NCI-H2029 treated with DMSO at 0.1 percent for 48 hours (cell line): ENCODE results near the gene MRPS35.
A peak's percentile ranks its signal among the peaks of the same experiment; 100 is the strongest.

ENCODE experiments used
- DNase-seq: peaks from one replicate; lab custom pipeline; 2025; lab: John Stamatoyannopoulos, UW

Gene MRPS35

DNA sequence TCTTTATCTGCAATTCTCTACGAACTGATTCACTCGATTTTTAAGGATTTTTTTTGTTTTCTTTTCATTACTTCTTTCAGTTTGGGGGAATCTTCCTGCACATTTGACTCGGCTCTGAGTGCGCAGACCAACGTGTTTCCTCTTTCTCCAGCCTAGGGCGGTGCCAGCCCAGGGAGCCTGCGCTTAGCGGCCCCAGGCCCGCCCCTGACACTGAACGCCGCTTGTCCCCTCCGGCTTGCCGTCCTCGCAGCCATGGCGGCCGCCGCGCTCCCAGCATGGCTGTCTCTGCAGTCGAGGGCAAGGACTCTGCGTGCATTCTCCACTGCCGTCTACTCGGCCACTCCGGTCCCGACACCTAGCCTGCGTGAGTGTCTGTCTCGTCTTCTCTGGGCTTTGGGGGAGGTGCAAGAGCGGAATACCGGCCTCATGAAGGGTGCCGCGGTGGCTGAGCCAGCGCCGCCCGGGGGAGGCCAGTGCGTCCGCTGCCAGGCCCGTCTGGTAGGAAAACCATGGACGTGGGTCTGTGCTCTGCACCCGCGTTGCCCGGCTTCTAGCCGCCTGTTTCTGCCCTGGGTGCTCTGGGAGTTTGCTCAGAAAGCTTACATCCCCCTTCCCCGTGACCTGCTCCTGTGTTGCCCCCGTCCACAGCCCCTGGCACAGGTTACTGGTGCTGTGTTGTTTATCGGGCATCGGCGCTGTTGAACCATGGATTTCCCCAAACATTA is at the start of gene MRPS35:
MRPS35 (plus strand) TSS at position 241 of the 725 bp plus-strand sequence; CDS start at position 253, 12 bp downstream.
- peak; percentile 63 for DNase-seq

DNA sequence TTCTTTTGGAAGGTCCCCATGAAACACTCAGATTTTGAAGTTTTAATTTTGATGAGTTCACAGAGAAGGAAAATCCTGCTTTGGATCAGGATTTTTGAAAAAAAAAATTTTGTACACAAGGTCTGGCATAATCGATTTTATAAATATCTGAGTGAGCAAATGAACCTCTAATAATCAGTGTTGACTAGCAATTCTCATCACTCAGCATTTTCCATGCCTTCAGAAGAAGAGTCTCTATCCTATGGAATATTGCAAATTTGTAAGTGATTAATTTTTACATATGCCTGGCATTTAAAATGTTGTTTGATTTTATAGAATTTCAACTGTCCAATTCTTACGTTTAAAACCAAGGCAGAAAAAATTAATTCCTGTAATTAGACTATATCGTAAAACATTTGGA is 44.9 kb upstream of the MRPS35 start:
- DNase-seq, result no peak

DNA sequence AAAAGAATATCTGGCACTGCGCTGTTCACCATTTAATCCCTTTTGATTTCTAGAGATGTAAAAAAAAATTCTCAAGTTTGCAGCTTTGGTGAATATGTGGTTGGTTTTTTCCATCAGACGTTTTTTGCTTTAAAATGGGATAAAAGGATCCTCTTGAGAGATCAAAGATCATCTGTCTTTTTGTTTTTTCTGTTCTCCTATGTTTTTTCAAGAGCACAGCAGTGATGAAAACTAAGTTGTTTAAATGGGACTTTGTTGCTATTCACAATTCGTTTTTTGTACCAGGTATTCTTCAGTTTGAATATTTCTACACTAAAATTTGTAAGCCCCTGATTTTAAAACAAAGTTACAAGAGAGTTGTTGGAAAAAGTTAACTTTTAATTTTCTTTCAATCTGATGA is 44.1 kb upstream of the MRPS35 start:
- DNase-seq, result no peak

DNA sequence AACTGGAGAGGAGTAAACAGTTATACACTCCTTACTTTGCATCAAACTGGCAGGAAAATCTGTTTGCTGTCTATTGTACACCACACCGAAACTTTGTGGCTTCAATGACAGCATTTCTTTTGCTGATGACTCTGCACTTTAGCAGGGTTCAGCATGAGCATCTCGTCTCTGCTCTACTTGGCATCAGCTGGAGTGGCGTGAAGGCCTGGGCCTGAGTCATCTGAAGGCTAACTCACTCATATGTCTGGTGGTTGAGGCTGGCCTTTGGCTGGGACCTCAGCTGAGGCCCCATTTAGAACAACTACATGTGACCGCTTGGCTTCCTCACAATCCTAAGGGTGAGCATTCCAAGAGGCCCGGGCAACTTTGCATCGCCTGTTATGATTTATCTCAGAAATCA is 43.1 kb upstream of the MRPS35 start:
- DNase-seq, result no peak

DNA sequence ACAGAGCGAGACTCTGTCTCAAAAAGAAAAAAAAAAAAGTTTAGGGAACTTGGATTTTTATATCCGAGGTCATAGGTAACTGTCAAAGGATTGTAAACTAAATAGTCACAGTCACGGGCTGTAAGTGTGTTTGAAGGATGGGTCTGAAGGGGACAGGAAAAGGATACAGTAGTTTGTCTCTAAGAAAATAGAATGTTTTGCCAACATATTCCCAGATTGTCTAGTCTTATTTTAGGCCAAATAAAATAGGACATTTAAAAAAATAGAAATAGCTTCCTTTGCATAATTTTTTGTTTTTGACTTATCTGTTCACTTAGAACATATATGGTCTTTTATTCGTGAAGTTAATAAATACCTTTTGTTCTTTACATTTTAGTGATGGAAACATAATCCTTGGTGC is 38.6 kb upstream of the MRPS35 start:
- DNase-seq, result no peak

DNA sequence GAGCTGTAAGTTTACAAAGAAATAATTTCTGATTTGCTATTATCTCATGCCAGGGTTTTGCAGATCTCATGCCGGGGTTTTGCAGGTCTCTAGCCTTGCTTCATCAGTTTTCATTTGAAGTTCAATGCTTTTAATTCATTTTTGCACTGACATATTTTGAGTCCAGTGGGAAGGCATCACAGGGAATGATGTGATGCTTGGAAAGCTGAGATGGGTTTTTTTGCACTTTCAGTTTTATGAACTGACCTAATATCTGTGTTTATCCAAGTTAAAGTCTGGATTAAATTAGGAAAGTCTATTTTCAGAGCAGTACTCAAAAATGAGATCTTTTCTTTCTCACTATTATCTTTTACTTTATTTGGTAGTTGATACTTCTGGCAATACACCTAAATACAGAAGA is 38.0 kb upstream of the MRPS35 start:
- no peak for DNase-seq

DNA sequence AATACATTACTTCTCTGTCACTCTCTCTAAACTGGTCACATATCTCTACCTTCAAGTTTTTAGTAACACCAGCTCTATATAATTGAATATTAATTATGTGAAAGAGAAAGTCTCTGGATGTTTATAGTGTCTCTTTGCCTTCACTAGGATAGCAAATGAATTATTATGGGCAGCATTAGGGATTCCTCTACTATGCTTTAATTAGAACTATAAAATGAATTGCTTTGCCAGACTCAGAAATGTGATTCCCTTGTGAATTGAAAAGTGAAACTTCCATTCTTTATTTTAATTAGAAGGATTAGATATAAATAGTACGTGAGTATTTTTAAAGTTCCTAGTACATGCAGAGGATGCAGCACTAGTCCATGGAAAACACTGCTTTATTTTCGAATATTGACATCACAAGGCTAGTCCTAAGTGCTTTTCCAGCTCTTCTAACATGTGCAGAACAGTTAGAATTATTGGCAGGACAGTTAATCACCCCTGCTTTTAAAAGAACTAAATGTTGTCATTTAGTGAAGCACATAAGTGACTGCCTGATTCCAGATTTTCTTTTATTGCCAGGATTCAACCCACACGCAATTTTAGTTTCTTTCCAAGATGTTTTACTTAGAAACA is 37.4 kb upstream of the MRPS35 start:
- DNase-seq, result no peak

DNA sequence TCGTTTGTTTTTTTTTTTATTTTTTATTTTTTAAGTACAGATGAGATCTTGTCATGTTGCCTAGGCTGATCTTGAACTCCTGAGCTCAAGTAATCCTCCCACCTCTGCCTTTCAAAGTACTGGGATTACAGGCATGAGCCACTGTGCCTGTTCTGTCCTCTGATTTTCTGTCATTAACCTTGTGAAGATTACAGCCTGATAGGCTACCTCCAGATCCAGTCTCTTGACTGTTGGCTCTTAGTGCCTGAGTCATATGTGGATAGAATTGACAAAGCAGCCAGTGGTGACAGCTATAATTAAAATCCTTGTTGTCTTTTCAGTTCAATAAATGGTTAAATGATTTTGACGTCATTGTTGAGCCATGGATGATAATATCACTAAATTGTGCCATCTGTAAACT is 35.6 kb upstream of the MRPS35 start:
- no peak for DNase-seq

DNA sequence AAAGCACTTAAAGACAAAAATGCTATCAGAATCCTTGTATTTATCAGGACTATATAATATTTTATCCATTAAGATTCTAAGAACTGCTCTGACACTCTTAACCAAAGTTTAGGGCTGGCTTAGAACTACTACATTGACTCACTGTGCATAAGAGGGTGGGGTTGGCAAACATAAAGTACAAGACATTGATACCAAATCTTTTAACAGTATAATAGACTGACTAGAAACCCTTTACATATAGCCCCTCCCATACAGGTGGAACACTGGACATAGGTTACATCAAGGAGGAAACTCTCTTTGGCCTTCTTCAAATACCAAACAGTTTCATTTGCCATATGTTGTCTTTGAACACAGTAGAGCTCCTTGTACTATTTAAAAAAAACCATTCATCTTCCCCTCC is 30.0 kb upstream of the MRPS35 start:
- DNase-seq, result no peak

DNA sequence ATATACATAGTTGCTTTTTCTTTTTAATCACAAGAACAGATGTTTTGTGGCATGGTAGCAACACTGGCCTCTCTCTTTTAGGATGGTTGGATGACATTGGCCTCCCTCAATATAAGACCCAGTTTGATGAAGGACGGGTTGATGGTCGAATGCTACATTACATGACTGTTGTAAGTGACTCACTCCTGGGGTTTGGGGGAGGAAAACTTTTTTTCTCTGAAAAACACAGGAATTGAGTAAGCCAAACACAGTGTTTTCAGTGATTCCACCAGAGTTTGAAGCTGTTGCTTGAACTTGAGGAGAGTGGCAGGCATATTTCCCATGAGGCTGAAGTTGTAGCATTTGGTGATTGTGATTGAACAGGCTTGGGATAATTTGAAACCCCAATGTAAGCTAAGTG is 28.1 kb upstream of the MRPS35 start:
- DNase-seq, result no peak

DNA sequence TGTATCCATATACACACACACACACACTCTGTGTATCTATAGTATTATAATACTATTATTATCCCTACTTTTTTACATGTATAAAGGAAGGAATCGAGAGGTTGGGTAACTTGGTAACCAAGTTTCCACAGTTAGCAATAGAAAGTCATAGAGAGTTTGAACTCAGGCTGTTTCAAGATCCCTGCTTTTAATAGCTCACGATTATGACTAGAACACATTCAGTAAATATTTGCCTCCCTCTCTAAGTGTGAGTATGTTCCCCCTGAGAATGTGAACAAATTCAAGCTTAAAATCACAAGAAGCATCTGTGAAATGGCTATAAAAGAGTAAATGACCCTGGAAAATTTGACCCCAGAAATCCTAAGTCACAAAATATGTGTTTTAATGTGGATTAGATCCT is 25.4 kb upstream of the MRPS35 start:
- no peak for DNase-seq

DNA sequence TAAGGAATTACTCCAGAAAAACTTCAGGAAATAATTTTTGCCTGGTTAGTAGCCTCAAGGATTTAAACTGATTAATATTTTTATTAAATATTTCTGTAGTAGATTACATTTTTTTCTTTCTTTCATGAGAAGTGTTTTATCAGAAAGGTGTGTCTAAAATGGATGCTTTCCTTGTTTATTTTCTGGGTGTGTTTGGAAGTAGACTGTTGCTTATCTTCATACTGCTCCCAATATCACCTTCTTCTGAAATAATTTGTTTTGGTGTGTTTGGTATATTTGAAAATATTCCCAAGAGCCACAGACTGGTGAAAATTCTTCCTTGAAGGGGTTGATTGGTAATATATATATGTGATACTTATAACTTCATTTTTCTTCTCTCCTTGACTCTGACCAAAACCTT is 24.5 kb upstream of the MRPS35 start:
- DNase-seq, result no peak

DNA sequence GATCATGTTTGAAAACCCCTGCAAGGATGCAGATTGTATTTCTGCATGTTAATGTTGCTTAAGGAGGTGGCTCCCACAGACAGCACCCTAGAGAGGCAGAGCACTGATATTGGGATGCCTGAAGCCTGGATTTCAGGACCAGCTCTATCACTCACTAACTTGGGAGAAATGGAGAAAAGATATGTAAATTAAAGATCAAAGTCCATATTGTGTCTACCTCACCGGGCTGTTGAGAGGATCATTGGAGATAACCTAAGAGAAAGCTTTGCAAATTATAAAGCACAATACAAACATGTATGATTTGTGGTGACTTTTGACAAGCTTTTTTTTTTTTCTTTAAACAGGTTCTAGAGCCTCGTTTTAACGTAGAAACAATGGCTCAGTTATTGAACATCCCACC is 22.0 kb upstream of the MRPS35 start:
- DNase-seq, result no peak

DNA sequence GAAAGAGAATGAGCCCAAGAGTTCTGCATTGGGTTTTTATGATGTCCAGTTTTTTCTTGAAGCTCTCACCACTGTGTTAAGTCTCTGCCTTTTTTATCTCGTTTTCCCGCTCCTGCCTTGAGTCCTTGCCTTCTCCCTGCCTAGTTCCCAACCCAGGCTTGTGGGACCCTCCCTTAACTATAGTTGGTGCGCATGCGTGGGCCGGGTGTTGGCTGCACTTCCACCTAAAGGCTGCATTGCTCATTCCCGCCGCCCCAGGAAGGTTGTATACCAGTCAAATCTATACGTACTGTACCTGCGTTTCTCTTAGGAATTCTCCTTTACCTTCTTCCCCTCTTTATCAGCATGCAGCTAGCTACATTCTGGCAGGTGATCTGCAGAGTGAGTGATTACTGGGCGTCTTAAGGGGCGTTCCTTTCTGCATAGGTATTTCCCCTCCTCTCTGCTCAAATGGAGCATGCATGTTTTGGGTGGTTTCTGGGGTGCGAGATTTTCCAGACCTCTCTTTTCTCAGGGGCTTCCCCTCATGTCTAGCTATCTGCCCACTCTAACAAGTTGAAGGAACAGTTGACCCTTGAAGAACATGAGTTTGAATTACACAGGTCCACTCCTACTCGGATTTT is 21.0 kb upstream of the MRPS35 start:
- DNase-seq, result no peak

DNA sequence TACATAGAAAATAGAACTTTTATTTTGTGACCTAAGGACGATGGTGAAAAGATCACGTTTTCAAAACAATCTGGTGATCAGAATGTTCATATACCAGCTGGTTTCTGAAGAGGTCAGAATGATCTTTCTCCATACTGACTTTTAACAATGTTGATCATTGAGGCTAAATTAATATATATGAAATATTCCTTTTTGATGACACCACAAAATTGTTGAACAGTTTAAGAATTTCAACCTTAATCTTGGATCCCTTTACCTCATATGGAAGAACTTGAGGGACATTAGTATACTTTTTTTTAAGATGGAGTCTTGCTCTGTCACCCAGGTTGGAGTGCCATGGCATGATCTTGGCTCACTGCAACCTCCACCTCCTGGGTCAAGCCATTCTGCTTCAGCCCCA is 17.2 kb upstream of the MRPS35 start:
- DNase-seq, result no peak

DNA sequence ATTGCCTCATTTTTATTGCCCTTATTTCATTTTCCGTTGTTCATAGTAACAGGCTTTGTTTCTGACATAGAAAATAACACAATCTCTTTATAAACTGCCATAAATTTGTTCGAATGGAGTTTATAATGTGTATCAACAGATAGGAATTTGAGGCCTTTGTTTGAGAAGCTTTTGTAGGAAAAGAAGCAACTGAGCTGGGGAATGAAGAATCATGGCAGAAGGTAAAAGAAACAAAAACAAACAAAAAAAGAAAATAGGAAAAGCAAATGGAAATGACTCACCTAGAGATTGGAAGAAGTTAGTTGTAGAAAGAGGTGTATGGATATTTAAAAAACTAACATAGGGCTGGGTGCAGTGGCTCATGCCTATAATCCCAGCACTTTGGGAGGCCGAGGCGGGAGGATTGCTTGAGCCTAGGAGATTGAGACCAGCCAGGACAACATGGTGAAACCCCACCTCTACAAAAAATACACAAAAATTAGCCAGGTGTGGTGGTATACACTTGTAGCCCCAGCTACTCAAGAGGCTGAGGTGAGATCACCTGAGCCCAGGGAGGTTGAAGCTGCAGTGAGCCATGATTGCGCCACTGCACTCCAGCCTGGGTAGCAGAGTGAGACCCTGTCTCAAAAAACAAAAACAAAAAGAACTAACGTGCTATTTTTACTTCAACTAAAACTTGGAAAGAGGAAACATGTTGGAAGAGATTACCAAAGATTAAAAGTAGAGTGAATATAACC is 14.9 kb upstream of the MRPS35 start:
- DNase-seq, result no peak

DNA sequence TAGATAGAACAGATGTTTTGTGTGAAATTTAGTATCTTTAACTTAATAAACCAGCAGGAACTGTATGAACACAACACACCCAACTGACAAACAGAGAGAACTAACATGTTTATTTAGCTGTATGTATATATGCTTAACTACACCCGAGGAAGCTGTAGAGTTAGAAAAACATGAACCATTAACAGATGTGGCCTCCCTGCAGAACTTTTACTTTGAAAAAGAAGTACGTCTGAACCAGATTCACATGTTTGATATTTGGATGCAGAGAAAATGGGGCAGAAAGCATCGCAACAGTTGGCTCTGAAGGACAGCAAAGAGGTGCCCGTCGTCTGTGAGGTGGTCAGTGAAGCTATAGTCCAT is 14.4 kb upstream of the MRPS35 start, which contains the start of gene REP15:
REP15 (plus strand) TSS at position 155 of the 360 bp plus-strand sequence; CDS start at position 271, 116 bp downstream.
- DNase-seq, result no peak

DNA sequence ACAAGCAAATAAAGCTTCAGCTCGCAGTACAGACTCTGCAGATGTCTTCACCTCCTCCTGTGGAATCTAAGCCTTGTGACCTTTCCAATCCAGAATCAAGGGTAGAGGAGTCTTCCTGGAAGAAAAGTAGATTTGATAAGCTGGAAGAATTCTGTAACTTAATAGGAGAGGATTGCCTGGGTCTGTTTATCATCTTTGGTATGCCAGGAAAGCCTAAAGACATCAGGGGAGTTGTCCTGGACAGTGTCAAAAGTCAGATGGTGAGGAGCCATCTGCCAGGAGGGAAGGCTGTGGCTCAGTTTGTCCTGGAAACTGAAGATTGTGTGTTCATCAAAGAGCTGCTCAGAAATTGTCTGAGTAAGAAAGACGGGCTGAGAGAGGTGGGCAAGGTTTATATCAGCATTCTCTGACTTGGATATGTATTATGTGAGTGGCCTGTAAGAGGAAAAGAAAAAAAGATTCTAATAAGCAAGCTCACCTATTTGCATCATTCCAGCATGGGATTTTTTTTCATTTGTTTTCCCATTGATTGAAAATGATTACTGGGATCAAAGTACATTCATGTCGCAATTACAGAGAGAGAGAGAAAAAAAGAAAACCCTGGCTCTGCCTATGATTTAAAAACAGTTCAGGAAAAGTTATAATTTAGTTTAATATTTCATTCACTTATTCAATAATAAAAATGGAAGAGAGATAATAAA is 13.6 kb upstream of the MRPS35 start:
- no peak for DNase-seq

DNA sequence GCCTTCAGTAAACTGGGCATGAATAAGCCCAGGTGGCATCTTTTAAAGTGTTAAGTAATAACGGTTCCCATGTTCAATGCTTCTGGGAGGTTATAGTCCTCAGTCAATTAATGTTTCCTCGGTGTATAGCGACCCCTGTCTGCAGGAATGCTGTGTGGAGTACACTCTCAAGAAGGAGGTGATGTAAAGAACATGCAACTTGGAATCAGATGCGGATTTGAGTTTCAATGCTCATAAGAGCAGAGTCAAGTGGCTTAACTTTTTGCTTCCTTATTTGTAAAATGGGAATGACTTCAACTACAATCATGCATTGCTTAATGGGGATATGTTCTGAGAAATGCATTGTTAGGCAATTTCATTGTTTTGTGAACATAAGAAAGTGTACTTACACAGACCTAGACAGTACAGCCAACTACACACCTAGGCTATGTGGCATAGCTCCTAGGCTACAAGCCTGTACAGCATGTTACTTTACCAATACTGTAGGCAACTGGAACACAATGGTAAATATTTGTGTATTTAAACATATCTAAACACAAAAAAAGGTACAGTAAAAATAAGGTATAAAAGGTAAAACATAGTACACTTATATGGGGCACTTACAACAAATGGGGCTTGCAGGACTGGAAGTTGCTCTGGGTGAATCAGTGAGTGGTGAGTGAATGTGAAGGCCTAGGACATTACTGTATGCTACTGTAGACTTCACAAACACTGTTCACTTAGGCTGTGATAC is 6.7 kb upstream of the MRPS35 start:
- peak; percentile 14 for DNase-seq

DNA sequence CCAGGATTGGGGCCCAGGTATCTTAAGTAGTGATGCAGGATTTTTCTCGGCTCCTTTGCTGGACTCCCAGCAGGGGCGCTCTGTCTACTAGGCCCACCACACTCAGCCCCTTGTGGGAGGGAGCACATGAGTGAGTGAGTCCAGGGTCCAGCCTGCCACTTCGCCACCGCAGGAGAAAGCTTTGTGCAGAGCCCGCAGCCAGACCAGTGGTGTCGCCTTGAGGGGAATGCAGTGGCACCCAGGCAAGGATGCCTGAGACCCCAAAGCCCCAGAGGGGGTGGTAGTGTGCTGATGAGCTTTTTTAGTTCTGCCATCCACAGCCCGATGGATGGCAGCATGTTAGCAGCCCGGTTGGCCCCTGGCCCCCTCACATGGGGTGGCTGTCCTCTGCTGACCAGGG is 5.4 kb upstream of the MRPS35 start:
- no peak for DNase-seq

DNA sequence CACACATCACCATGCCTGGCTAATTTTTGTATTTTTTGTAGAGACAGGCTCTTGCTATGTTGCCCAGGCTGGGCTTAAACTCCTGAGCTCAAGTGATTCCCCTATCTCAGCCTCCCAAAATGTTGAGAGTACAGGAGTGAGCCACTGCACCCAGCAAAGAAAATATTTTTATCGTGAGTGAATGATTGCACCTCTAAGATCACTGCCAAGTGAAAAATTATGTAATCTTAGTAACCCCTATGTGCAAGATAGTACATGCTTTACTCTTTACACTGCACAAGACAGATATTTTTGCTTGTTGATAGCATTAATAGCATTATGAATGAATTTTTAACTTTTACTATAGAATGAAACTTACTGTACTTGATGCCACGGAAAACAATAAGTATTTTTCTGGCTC is 3.4 kb upstream of the MRPS35 start:
- DNase-seq, result no peak
